GM23338 (cell line): ENCODE results near the gene GNS. TPM values are rescaled to one million over a fixed set of nuclear protein-coding genes. Genes with fewer than 3 reads are reported as not detected.
A peak's percentile ranks its signal among the peaks of the same experiment; 100 is the strongest.

Source experiments
- ATAC-seq: fragments of 200-7000 bp; cut with Tn5 transposase; 3 replicates; pipeline ENCODE4 v1.9.1; 2020
- DNase-seq: peaks from one replicate; pipeline ENCODE4 v3.0.0-alpha.2; 2015; ENCODE audit warnings: low spot score
- H2AFZ ChIP-seq: fragments of 200-600 bp; sonication (generic); 2 replicates; pipeline ENCODE4 v1.8.0; 2016; ENCODE audit warnings: antibody characterized with exemption, mild to moderate bottlenecking, moderate library complexity
- H3F3A ChIP-seq: fragments of 200-600 bp; sonication (generic); replicated peaks from 2 replicates; pipeline ENCODE4 v1.8.0; 2017; ENCODE audit warnings: antibody characterized with exemption, mixed run types, low read depth
- H3K27ac ChIP-seq: fragments of 200-600 bp; sonication (generic); 2 replicates; pipeline ENCODE4 v1.6.1; 2016; ENCODE audit warnings: low read depth
- H3K27me3 ChIP-seq: fragments of 200-600 bp; sonication (generic); 2 replicates; pipeline ENCODE4 v1.8.0; 2016; ENCODE audit warnings: mild to moderate bottlenecking, mixed run types, moderate library complexity; ENCODE audit not compliant: insufficient read depth
- H3K36me3 ChIP-seq: fragments of 200-600 bp; sonication (generic); 2 replicates; pipeline ENCODE4 v1.8.0; 2016; ENCODE audit warnings: mild to moderate bottlenecking; ENCODE audit not compliant: insufficient read depth
- H3K4me1 ChIP-seq: fragments of 200-600 bp; sonication (generic); 2 replicates; pipeline ENCODE4 v1.8.0; 2016; ENCODE audit warnings: mild to moderate bottlenecking, moderate library complexity; ENCODE audit not compliant: insufficient read depth
- H3K4me2 ChIP-seq: fragments of 200-600 bp; sonication (generic); 2 replicates; pipeline ENCODE4 v1.7.1; 2017; ENCODE audit warnings: mixed run types
- H3K4me3 ChIP-seq: fragments of 200-600 bp; sonication (generic); 2 replicates; pipeline ENCODE4 v1.6.1; 2016; ENCODE audit warnings: mixed run types
- H3K79me2 ChIP-seq: fragments of 200-600 bp; sonication (generic); replicated peaks from 2 replicates; pipeline ENCODE4 v1.8.0; 2017; ENCODE audit warnings: mild to moderate bottlenecking; ENCODE audit not compliant: insufficient read depth
- H3K9me2 ChIP-seq: fragments of 200-600 bp; sonication (generic); 2 replicates; pipeline ENCODE4 v1.8.0; 2017; ENCODE audit not compliant: insufficient read depth
- H4K20me1 ChIP-seq: fragments of 200-600 bp; sonication (generic); replicated peaks from 2 replicates; pipeline ENCODE4 v1.8.0; 2017; ENCODE audit warnings: mild to moderate bottlenecking; ENCODE audit not compliant: insufficient read depth
- H3K27ac Mint-ChIP-seq: 2 replicates; pipeline ENCODE4 v1.8.0; 2020; ENCODE audit warnings: inconsistent platforms, mild to moderate bottlenecking, moderate library complexity, mixed read lengths
- H3K27me3 Mint-ChIP-seq: 3 replicates; pipeline ENCODE4 v1.8.0; 2022; ENCODE audit warnings: low read depth, mild to moderate bottlenecking, moderate library complexity, mixed read lengths, inconsistent platforms; ENCODE audit not compliant: insufficient read depth, poor library complexity
- H3K36me3 Mint-ChIP-seq: 3 replicates; pipeline ENCODE4 v1.8.0; 2021; ENCODE audit warnings: low read depth, mild to moderate bottlenecking, inconsistent platforms, moderate library complexity, mixed read lengths
- H3K4me1 Mint-ChIP-seq: 3 replicates; pipeline ENCODE4 v1.8.0; 2020; ENCODE audit warnings: mild to moderate bottlenecking, inconsistent platforms, mixed read lengths
- H3K4me3 Mint-ChIP-seq: 3 replicates; pipeline ENCODE4 v1.8.0; 2021; ENCODE audit warnings: moderate library complexity, mild to moderate bottlenecking, inconsistent platforms, mixed read lengths
- H3K9me3 Mint-ChIP-seq: 3 replicates; pipeline ENCODE4 v1.8.0; 2020; ENCODE audit warnings: moderate library complexity, mild to moderate bottlenecking, inconsistent platforms, mixed read lengths
- CTCF ChIP-seq, 2 experiments: fragments of 200-600 bp in 1 of 2; sonication (generic) in 1 of 2; conservative IDR thresholded peaks; 2 replicates each; pipeline versions ENCODE4 v1.5.1 to v1.6.1; 2016 to 2017; ENCODE audit warnings: antibody characterized with exemption in 2 of 2, low read depth in 2 of 2, mild to moderate bottlenecking in 2 of 2, moderate library complexity in 1 of 2
- JUNB ChIP-seq: IDR thresholded peaks from one replicate; pipeline ENCODE4 v1.6.1; 2016; ENCODE audit warnings: antibody characterized with exemption; ENCODE audit not compliant: unreplicated experiment
- NANOG ChIP-seq: IDR thresholded peaks from 2 replicates; pipeline ENCODE4 v1.6.1; 2016; ENCODE audit warnings: antibody characterized with exemption, borderline replicate concordance
- REST ChIP-seq: IDR thresholded peaks from one replicate; pipeline ENCODE4 v1.6.1; 2018; ENCODE audit warnings: antibody characterized with exemption; ENCODE audit not compliant: unreplicated experiment
- STAT1 ChIP-seq: IDR thresholded peaks from one replicate; pipeline ENCODE4 v1.6.1; 2016; ENCODE audit warnings: antibody characterized with exemption; ENCODE audit not compliant: unreplicated experiment
- ZNF462 ChIP-seq: fragments of 250-450 bp; sonication (Bioruptor Pico); IDR thresholded peaks from 2 replicates; pipeline ENCODE4 v1.5.0; 2020; ENCODE audit warnings: mild to moderate bottlenecking, moderate library complexity
- polyA plus RNA-seq: library from polyadenylated mRNA; unstranded; fragments of >200 nt; fragmentation: Nextera tagmentation; extraction: Ambion mirVana; gene quantifications from 2 replicates; pipeline ENCODE4 v1.2.1, GENCODE V29; 2016
- total RNA-seq: library from RNA; depleted of rRNA; stranded (reverse); fragments of >200 nt; shearing (Covaris generic); gene quantifications from 2 replicates; pipeline ENCODE4 v1.2.3, GENCODE V29; 2014
- TF ChIP-seq, protein P1 (sequence below): IDR thresholded peaks from 2 replicates; pipeline ENCODE4 v1.6.1; 2016; ENCODE audit warnings: antibody characterized with exemption

GNS gene
- total and polyA plus RNA-seq, 2 experiments from 2014 or later, result 12.3 to 34.9 TPM

DNA sequence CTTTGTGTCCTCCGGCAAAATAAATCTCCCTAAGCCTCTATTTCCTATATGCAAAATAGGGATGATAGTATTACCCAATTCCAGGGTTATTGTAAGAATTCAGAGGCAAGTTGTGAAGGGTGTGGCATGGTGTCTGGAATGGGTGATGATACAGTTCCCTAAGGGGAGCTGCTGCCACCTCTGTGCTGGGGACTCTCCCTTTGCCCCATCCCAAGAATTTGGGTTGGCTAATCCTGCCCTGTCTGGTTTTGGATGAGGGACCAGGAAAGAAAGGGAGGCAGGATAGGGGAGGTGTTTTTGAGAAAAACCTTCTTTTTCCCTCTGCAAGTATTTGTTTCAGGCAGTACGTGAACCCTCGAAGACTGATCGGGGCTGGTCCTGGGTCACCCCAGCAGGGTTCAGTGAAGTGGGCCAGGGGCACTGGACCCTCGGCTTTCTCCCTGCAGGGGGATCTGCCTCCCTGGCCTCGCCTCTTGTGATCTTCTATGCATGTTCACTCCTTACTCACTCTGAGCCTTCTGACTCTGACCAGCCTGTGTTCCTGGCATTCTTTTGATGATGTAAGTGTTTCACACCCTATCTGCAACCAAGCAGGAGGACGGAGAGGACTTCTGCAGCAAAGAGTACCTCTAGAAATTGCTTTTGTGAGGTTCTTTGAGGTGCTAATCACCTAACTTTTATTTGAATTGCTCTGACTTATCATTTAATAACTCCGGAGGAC lies 88.1 kb downstream of the GNS start:
- no peaks in the 10 kb centered on the region for H3F3A ChIP-seq
- Mint-ChIP-seq H3K27me3 (peaks cover 13% of the 10 kb centered on the region), H3K4me1 (peaks cover 81% of the 10 kb centered on the region), H3K4me3 (no peak overlapping the region), H3K9me3 (no peaks in the 10 kb centered on the region; the same call in 2 of the 3 replicates), H3K27ac (peak overlapping the region; percentile 82), H3K36me3 (no peaks in the 10 kb centered on the region; the same call in 2 of the 3 replicates)
- peaks cover 74% of the 10 kb centered on the region for H3K4me1 ChIP-seq
- H3K27me3 ChIP-seq, result no peaks in the 10 kb centered on the region
- H3K36me3 ChIP-seq, result no peaks in the 10 kb centered on the region
- H3K9me2 ChIP-seq, result no peaks in the 10 kb centered on the region
- no peak overlapping the region for H2AFZ ChIP-seq
- peak overlapping the region; percentile 56; the same call in 1 of the 2 replicates for H3K27ac ChIP-seq
- peaks cover 14% of the 10 kb centered on the region; the same call in 1 of the 2 replicates for H4K20me1 ChIP-seq
- ATAC-seq (no peak), DNase-seq (no peak)
- H3K4me2 ChIP-seq, result peak overlapping the region; percentile 56; the same call in 1 of the 2 replicates
- H3K79me2 ChIP-seq, result peaks cover 99% of the 10 kb centered on the region
- TF ChIP-seq JUNB (no peak), REST (no peak), NANOG (no peak)
- no peak overlapping the region for H3K4me3 ChIP-seq

DNA sequence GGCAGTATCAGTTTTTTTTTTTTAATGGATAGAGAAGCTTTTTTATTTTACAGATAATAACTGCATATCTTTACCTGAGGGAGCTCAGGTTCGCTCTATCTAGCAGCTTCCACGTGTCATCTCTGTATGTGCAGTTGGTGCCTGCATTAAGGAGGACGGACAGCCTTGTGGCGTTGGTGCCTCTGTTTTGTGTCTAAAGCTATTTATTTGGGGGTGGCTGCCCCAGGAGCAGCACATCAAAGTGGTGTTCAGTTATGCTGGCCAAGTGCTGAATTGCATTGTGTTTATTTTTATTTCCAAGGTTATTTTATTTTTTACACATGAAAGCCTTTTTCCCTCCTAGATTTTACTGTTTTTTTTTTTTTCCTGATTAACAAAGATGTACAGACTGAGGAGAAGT lies 89.2 kb downstream of the GNS start:
- peak overlapping the region; percentile 56 for H3K4me2 ChIP-seq
- no peaks in the 10 kb centered on the region for H3K9me2 ChIP-seq
- H3K4me1 ChIP-seq, result peaks cover 80% of the 10 kb centered on the region
- DNase-seq (no peak), ATAC-seq (no peak)
- peaks cover 96% of the 10 kb centered on the region for H3K79me2 ChIP-seq
- H3K4me3 Mint-ChIP-seq, result peak overlapping the region; percentile 19; the same call in 1 of the 3 replicates
- peaks cover 16% of the 10 kb centered on the region; the same call in 1 of the 2 replicates for H4K20me1 ChIP-seq
- peaks cover 13% of the 10 kb centered on the region for H3K27me3 Mint-ChIP-seq
- H2AFZ ChIP-seq, result no peak overlapping the region
- no peaks in the 10 kb centered on the region for H3F3A ChIP-seq
- no peaks in the 10 kb centered on the region; the same call in 2 of the 3 replicates for H3K36me3 Mint-ChIP-seq
- H3K27ac ChIP-seq, result no peak overlapping the region
- H3K27me3 ChIP-seq, result no peaks in the 10 kb centered on the region
- 0 out of 2 replicates have a peak overlapping the region, but pooled peaks have one; percentile 41 for H3K27ac Mint-ChIP-seq
- no peaks in the 10 kb centered on the region for H3K36me3 ChIP-seq
- no peaks in the 10 kb centered on the region; the same call in 2 of the 3 replicates for H3K9me3 Mint-ChIP-seq
- TF ChIP-seq NANOG (no peak), ZNF462 (CRISPR knock-in tag) (no peak), CTCF (conservative IDR thresholded peaks at IDR 0.05; ENCODE audit: low read depth in 2 of 2) (no peak), STAT1 (no peak)
- TF ChIP-seq, protein P1, sequence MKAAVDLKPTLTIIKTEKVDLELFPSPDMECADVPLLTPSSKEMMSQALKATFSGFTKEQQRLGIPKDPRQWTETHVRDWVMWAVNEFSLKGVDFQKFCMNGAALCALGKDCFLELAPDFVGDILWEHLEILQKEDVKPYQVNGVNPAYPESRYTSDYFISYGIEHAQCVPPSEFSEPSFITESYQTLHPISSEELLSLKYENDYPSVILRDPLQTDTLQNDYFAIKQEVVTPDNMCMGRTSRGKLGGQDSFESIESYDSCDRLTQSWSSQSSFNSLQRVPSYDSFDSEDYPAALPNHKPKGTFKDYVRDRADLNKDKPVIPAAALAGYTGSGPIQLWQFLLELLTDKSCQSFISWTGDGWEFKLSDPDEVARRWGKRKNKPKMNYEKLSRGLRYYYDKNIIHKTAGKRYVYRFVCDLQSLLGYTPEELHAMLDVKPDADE, result no peak
- no peak overlapping the region for H3K4me3 ChIP-seq
- H3K4me1 Mint-ChIP-seq, result peaks cover 85% of the 10 kb centered on the region
